IPS DF 4.7 (cell line): ENCODE measurements around the gene TMEM175.
"Not testable (repeated sequence)": the region's sequence is repeated elsewhere in the genome, so short reads cannot be mapped to it uniquely, and the experiment has no call there.

ENCODE experiments used
- DNase-seq: peaks from one replicate; pipeline ENCODE4 v3.0.0-alpha.2; 2013; ENCODE audit warnings: low spot score; ENCODE audit errors: extremely low read depth

TMEM175 gene

DNA sequence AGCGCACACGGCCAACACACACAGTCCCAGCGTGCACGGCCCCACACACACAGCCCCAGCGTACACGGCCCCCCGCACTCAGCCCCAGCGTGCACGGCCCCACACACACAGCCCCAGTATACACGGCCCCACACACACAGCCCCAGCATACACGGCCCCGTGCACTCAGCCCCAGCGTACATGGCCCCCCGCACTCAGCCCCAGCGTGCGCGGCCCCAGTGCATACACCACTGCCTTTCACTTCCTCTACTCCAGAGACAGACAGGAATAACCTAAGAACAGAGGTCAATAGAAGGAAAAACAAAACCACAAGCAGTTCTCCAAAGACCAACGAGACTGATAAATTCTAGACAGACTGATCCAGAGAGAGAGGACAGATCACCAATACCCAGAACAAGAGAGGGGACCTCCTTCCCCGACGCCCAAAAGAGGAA lies 17.2 kb upstream of the TMEM175 start:
- no peak for DNase-seq

DNA sequence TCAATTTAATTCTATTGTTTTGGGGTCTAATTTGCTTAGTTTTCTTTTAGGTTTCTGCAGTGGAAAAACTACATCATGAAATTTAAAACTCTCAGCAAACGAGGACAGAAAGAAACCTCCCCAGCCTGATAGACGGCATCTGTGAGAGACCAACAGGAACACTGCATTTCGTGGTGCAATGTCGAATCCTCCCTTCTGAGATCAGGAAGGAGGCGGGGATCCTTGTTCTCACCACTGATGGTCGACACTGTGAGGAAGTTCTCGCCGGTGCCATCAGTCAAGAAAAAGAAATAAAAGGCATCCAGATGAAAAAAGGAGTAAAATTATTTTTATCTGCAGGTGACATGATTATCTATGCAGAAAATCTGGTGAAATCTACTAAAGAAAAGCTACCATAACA lies 16.7 kb upstream of the TMEM175 start:
- DNase-seq, result no peak

DNA sequence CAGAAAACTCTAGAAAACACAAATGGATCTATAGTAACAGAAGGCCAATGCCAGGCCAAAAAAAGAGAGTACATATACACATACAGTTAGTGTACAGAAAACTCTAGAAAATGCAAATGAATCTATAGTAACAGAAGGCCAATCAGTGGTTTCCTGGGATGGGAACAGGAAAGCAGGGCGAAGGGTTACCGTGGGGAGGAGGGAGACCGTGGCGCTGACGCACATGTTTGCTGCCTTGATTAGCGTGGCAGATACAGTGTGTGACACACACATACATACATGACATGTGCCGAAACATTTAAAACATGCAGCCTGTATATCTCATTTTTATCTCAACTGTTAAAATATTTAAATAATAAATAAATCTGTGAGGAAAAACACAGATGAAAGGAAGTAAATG lies 14.8 kb upstream of the TMEM175 start:
- DNase-seq, result no peak

DNA sequence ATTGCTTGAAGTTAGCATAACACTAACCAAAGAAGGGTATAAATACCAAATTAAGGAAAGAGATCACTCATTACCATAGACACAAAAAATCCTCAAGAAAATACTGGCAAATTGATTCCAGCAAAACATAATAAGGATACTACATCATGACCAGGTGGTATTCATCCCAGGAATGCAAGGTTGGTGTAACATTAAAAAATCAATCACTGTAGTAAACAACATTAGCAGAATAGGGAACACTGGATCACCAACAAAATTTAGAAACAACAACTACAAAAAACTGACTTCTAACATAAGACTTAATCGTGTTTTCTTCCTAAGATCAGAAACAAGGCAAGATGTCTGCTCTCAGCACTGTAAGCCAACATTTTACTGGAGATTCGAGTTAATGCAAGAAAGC lies 14.3 kb upstream of the TMEM175 start:
- DNase-seq, result no peak

DNA sequence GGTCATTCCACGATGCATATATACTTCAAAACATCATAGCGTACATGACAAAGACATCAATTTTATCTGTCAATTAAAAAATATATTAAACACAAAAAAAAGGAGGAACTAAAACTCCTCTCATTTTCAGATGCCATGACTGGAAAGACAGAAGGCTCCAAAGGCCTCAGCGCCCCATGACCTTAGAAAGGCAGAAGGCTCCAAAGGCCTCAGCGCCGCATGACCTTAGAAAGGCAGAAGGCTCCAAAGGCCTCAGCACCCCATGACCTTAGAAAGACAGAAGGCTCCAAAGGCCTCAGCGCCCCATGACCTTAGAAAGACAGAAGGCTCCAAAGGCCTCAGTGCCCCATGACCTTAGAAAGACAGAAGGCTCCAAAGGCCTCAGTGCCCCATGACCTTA lies 13.7 kb upstream of the TMEM175 start:
- not testable (repeated sequence) for DNase-seq

DNA sequence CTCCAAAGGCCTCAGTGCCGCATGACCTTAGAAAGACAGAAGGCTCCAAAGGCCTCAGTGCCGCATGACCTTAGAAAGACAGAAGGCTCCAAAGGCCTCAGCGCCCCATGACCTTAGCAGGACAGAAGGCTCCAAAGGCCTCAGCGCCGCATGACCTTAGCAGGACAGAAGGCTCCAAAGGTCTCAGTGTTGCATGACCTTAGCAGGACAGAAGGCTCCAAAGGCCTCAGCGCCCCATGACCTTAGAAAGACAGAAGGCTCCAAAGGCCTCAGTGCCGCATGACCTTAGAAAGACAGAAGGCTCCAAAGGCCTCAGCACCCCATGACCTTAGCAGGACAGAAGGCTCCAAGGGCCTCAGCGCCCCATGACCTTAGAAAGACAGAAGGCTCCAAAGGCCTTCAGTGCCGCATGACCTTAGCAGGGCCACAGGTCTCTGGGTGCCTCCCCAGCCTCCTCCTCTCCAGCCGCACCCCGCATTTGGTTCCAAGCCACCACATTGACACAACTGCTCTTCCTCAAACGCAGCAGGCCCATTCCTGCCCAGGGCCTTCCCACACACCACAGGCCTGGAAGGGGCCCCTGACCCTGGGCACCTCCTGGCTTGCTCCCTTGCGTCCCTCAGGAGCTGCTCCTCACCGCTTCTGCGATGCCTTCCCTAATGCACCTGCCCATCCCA lies 13.1 kb upstream of the TMEM175 start:
- not testable (repeated sequence) for DNase-seq

DNA sequence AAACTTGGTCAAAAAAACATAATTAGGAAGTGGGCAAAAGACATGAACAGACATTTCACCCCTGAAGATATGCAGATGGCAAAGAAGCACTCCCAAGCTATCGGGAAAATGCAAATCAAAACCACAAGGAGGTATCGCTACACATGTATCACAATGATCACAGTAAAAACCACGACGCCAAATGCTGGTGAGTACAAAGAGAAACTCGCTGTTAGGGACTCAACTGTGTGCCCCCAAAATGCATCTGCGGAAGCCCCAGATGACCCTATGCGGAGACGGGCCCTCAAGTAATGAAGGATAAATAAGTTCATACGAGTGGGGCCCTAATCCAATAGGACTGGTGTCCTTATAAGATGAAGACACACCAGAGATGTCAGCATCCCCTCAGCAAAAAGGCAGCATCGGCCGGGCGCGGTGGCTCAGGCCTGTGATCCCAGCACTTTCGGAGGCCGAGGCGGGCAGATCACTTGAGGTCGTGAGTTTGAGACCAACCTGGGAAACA lies 10.4 kb upstream of the TMEM175 start:
- DNase-seq, result no peak

DNA sequence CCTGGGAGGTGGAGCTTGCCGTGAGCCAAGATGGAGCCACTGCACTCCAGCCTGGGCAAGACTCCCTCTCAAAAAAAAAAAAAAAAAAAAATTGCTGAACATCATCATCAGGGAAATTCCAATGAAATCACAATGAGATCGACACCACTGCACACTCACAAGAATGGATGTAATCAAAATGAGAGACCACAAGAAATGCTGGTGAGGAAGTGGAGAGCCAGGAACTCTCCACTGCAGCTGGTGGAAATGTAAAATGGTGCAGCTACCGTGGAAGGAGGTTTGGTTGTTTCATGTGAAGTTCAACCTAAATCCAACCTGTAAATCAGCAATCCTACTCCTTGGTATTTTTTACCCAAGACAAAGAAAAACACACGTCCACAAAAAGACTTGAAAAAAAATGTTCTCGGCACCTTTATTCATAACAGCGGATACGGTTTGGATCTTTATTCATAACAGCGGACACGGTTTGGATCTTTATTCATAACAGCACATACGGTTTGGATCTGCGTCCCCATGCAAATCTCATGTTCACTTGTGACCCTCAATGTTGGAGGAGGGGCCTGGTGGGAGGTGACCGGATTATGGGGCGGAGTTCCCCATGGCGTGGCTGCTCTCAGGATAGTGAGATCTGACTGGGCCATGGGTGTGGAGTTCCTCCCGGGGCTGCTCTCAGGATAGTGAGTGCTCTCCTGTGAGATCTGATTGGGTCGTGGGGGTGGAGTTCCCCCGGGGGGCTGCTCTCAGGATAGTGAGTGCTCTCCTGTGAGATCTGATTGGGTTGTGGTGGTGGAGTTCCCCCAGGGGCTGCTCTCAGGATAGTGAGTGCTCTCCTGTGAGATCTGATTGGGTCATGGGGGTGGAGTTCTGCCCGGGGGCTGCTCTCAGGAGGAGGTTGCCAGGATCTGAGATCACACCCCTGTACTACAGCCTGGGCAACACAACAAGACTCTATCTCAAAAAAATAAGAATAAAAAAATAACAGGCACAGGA lies 7.9 kb upstream of the TMEM175 start:
- no peak for DNase-seq

DNA sequence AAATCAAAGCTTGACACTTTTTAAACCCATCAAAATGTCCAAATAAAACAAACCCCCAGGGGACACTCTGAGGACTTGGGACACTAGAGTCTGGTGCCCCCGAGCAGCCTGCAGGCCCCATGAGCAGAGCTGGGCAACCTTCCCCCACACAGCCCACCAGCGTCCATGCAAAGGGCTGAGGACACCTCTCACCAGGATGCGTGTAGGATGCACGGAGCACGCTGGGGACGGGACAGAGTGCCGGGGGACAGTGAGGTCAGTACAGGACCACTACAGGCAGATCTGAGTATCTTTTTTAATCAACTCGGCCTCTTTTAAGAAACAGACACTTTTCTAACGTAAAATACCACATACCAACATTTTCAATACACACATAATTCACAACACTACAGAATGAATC lies 7.1 kb upstream of the TMEM175 start:
- DNase-seq, result no peak

DNA sequence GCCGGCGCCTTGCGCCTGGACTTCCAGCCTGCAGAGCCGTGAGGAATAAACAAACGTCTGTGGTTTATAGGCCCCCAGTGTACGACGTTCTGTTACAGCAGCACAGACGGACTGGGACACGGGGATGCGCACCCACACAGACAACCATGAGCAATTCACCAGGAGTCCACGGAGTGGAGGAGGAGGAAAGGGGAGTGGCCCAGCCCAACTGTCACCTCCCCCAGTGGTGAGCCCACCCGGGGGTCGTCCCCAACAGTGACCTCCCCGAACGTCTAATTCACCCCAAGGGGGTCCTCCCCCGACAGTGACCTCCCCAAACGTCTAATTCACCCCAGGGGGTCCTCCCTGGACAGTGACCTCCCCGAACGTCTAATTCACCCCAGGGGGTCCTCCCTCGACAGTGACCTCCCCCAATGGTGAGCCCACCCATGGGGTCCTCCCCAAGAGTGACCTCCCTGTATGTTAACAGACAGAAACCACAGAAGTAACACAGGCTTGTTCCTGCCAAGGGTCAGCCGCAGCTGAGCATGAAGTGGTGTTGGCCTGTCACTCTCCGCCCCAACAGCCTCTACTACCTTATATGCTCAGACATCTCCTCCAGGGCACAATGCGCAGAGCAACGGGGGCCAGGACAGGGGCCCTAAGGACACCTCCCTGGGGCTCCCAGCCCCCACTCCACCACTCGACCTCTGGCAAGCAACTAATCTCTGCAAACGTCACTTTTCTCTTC lies 6.3 kb upstream of the TMEM175 start:
- no peak for DNase-seq

DNA sequence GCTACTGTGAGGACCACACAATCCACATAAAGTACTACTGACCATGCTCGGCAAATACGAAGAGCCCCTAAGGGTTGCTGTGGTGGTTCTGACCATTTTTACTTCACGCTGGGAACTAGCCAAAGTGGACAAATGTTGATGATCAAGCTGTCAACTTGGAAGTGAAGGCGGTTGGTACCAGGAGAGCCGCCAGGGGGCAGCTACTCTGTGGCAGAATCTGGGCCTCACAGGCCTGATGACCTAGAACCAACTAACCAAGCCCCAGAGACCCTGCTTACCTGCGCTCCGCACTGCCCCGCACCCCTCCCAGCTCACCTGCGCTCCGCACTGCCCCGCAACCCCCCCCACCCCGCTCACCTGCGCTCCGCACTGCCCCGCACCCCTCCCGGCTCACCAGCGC lies 5.7 kb upstream of the TMEM175 start:
- DNase-seq, result peak; percentile 25

DNA sequence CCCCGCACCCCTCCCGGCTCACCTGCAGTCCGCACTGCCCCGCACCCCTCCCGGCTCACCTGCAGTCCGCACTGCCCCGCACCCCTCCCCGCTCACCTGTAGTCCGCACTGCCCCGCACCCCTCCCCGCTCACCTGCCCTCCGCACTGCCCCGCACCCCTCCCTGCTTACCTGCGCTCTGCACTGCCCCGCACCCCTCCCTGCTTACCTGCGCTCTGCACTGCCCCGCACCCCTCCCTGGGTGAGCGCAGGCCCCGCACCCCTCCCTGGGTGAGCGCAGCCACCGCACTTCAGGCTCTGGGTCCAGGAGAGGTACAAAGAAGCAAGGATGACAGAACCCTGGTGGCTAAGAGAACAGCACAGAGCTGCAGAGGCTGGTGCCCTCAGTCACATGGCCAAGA lies 4.7 kb upstream of the TMEM175 start:
- DNase-seq, result not testable (repeated sequence)

DNA sequence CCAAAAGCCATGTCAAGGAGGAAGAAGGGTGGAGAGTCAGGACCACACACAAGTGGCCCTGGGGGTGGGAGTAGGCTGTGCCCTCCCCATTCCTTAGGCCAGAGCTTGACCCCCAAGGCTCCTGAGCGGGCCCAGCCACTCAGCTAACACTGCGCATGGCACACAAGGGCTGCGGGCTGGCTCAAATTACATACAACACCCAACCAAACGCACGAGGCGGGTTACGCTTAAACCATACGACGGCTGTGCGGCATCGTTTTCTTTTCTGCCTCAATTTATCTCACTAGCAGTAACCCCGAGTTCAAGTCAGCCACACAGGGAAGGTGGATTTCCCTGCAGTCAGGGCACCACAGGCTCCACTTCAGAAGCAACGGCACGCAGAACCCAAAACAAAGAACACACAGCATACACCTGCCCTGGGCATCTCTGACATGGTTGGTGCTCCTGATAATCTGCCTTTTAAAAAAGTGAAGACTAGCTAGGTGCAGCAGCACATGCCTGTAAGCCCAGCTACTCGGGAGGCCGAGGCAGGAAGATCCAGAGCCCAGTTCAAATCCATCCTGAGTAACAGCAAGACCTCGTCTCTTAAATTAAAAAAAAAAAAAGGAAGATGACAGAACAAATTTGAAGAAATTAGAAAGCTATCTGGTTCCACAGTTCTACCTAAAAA lies 3.0 kb upstream of the TMEM175 start:
- no peak for DNase-seq

DNA sequence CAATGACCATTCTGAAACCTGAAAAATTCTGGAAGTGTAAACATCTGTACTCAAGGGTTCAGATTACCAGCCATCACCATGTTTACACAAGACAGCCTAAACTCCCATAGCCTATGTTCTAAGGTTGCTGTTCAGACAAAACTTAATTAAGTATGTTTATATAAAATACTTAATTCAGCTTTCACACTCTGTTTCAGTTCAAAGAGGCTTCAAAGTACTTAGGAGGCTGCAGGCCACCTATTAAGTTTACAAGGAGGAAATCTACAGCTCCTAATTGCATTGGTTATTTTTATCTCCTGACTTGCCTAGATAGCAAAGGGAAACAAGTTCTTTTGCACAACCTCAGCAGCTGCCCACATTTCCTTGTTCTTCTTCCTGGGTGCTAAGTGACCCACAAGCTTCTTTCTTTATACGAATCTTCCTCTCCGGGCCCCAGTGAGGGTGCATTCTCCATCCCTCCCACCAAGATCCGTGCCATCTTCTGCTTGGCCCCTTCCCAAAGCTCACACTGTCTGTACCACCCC lies 2.2 kb upstream of the TMEM175 start:
- no peak for DNase-seq

DNA sequence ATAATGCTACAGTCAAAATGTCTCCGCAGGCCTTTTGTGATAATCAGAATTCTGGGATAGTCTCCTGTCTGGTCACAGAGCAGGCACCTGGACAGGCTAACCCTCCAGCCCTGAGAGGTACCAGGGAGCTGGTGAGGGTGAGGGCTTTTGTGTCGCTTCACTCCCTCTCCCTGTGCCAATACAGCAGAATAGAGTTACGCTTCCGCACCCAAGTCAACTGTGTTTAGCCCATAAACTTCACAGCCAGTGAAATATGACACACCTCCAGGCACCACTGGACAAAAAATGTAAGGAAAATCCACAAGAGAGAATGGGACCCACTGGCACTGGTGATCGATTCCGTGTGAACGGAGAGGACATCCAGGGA lies 1.4 kb upstream of the TMEM175 start:
- no peak for DNase-seq

DNA sequence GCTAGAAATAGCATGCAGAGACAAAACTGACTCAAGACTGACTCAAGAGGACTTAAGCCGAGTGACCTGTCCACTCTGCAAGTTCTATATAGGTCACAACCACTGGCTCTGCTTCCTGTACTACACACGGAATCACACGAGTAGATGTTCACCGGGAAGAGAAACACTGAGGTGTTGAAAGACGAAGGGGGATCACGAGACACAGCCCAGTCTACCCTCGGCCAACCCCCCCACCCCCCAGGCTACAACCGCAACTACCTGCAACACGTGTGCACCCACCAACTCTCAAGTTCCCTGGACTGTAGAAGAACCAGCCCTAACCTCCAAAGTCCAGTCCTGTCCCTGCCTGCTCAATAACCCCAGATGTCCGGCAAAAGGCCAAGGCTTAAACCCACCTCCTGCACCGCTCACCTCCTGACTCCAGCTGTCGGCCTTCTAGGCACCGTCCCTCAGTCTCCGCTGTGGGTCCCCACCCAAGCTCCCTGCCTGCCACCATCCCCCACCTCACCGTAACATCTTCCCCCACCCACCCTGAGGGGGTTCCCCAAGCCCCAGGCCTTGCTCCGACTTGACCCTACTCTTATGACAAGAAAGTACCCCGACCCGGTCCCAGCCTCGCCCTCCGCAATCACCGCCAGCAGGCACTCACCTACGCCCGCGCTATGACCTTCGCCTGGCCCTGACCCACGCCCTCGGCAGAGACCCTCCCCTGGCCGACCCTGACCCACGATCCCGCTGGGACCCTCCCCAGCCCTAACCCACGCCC lies 883 bp upstream of the TMEM175 start:
- DNase-seq, result no peak

DNA sequence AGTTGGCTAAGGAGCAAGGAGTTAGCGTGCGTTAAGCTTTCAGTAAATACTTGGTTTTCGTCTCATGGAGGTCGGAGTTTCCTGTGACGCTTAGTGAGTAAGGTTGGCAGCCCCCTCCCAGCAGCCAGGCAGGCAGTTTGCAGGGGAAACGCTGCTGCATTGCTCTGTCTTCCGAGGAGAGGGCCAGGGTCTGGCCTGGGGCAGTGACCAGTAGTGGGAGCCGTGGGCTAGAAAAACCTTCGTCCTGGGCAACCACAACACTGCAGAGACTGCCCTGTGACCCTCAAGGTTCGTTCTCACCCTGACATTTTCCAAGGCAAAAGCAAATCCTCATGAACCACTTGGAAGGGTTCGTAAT lies 432 bp downstream of the TMEM175 start:
- DNase-seq, result no peak

DNA sequence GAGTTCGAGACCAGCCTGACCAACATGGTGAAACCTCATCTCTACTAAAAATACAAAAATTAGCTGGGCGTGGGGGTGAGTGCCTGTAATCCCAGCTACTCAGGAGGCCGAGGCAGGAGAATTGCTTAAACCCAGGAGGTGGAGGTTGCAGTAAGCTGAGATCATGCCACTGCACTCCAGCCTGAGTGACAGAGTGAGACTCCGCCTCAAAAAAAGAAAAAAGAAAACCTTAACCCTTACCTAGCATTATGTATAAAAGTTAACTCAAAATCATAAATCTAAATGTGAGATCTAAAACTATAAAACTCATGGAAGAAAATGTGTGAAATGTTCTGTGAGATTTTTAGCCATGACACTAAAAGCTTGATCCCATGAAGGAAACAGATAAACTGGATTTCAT lies 7.2 kb downstream of the TMEM175 start:
- DNase-seq, result not testable (repeated sequence)

DNA sequence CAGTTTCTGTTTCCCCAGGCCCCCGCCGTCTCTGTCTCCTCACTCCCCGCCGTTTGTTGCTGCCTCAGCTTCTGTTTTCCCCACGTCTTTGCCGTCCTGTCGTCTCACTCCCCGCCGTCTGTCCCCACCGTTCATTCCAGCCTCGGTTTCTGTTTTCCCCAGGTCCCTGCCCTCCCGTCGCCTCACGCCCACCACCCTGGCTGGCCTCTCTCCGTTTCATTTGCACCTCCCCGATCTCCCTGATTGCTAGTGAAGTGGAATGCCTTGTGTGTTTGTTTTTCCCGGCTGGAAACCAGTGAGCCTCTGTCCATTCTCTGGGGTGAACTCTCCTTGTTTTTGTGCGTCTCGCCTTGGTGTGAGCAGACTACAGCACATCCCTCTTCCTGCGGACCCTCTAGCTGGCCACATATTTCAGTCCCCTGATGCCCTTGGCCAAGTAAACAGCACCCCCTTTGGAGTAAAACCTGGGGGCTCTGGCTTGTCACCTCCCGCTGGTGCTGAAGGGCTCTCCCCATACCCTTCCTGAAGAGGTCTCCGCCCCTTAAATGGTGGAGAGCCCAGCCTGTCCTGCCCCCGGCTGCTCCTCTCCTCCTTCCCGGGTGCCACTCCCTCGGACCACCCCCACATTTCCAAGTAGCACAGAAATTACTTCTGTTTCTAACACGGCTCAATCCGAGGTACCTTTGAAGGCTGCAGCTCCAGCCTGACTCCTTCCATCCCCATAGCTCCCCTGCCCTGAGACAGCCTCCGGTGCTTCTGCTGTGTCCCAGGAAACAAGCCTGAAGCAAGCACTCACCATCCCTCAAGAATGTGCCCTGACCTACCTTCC lies 13.2 kb downstream of the TMEM175 start:
- DNase-seq, result no peak

DNA sequence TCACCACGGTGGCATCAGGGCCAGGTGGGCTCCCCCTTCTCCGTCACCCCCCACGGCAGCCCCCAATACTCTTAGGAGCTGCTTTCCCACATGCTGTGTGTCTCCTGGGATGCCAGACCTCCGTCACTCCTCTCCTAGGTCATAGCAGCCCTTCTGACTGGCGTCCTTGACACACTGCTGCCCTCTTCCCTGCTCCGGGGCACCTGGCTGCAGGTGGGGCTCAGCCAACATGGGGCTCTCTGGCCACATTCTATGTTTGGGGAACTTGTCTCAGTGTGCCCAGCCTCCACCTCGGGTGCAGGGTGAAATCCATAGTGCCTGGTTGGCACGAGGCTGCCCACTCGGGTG lies 13.8 kb downstream of the TMEM175 start:
- no peak for DNase-seq
